Right lobe of liver (tissue), 6 donors: ENCODE data around the gene TTC7B. TPM values are rescaled to one million over a fixed set of nuclear protein-coding genes. Genes with fewer than 3 reads are reported as not detected.

ENCODE experiments used
- ATAC-seq, 4 donors: fragments of 200-7000 bp; cut with Tn5 transposase; one replicate each; pipeline ENCODE4 v1.9.1; 2020; ENCODE audit warnings: mild to moderate bottlenecking in 4 of 4, moderate library complexity in 4 of 4
- DNase-seq, 3 donors: peaks; one replicate each; pipeline ENCODE4 v3.0.0-alpha.2; 2020
- H3K27ac ChIP-seq, 3 donors: fragments of 200-600 bp; one replicate each; pipeline ENCODE4 v1.8.0; 2022
- H3K27me3 ChIP-seq, 2 donors: fragments of 200-600 bp; one replicate each; pipeline ENCODE4 v1.8.0; 2022
- H3K36me3 ChIP-seq, 4 donors: fragments of 200-600 bp; sonication (generic) in 1 of 4; one replicate each; pipeline versions ENCODE4 v1.5.1 to v1.8.0; 2017 to 2022; ENCODE audit warnings: control low read depth in 1 of 4
- H3K4me1 ChIP-seq, 4 donors: fragments of 200-600 bp; sonication (generic) in 1 of 4; one replicate each; pipeline versions ENCODE4 v1.5.1 to v1.8.0; 2017 to 2022; ENCODE audit warnings: control low read depth in 1 of 4
- H3K4me3 ChIP-seq, 3 donors: fragments of 200-600 bp; one replicate each; pipeline ENCODE4 v1.8.0; 2022
- H3K9me3 ChIP-seq, 4 donors: fragments of 200-600 bp; sonication (generic) in 1 of 4; one replicate each; pipeline versions ENCODE4 v1.5.1 to v1.8.0; 2017 to 2022; ENCODE audit warnings: control low read depth in 1 of 4
- CTCF ChIP-seq, 4 donors: fragments of 200-600 bp in 3 of 4; fragments of 450-650 bp in 1 of 4; IDR thresholded peaks; one replicate each; pipeline versions ENCODE4 v1.5.1 to v1.8.0; 2016 to 2022; ENCODE audit warnings: antibody characterized with exemption in 4 of 4, mild to moderate bottlenecking in 2 of 4
- POLR2A ChIP-seq: fragments of 450-650 bp; IDR thresholded peaks from one replicate; pipeline ENCODE4 v1.6.1; 2017; ENCODE audit warnings: antibody characterized with exemption, mild to moderate bottlenecking
- WGBS: methylation state at CpG from one replicate; pipeline ENCODE4 v1.1.6; 2018; ENCODE audit warnings: low coverage, low lambda C conversion rate; ENCODE audit not compliant: insufficient coverage; ENCODE audit errors: missing lambda C conversion rate; 5-methylcytosine and 5-hydroxymethylcytosine counted together
- intact Hi-C, 2 donors: fragments of 100-400 bp; cut with DNase I; formaldehyde crosslinking; loops; one replicate each; pipeline versions ENCODE4 v1.11.2 to v1.14.1; 2022
- total RNA-seq, 6 experiments: library from RNA; depleted of rRNA in 2 of 6; stranded (reverse); fragments of >200 nt in 2 of 6; fragmentation: NEBNext Ultra II Directional in 3 of 6; extraction: Animal tissue kit (Norgen Biotek cat#: 25700) in 3 of 6; gene quantifications; one replicate each; pipeline versions ENCODE4 v1.1.0 to v1.2.4, GENCODE V29; 2016 to 2023
- donor health status: DM: no; HTN: yes; CAD: no.
- donor health status: DM: no; HTN: no; CAD: no.
- donor health status: DM: no; HTN: no; CAD: no.
- donor health status: DM: no; HTN: yes; CAD: no.
- donor health status: DM: no; HTN: yes; CAD: no.

Gene TTC7B
- total RNA-seq, 6 experiments from 2014 or later, result 18.4 to 56.1 (median 37.5) TPM

DNA sequence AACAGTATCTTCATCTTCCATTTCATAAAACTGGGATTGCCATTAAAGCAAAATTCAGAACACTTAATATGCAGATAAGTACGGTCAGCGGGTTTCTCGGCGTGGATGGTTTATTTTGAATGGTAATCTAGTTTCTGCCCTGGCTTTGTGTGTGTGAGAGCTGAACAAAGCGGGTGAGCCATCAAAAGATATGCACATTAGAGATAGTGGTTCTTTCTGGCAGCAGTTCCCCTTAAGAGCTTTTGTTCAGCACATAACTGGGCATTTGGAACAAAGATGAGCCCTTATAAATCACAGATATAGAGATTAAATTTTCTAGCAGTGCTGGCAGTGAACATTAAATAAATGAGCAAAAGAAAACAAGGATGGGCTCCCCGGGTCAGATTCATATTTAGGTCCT is 211.9 kb downstream of the TTC7B start:
- ATAC-seq (no peak), DNase-seq (no peak)
- Histone ChIP-seq H3K27ac (no peak overlapping the region), H3K36me3 (no peaks in the 10 kb centered on the region), H3K4me3 (no peak overlapping the region), H3K4me1 (no peaks in the 10 kb centered on the region), H3K9me3 (no peaks in the 10 kb centered on the region), H3K27me3 (no peaks in the 10 kb centered on the region)
- intact Hi-C loops, result no loop called here
- 90% methylated on average over 6 of the region's 6 CpGs for WGBS
- no peak for TF ChIP-seq POLR2A
- no peak for TF ChIP-seq CTCF (IDR thresholded peaks at IDR 0.05)

DNA sequence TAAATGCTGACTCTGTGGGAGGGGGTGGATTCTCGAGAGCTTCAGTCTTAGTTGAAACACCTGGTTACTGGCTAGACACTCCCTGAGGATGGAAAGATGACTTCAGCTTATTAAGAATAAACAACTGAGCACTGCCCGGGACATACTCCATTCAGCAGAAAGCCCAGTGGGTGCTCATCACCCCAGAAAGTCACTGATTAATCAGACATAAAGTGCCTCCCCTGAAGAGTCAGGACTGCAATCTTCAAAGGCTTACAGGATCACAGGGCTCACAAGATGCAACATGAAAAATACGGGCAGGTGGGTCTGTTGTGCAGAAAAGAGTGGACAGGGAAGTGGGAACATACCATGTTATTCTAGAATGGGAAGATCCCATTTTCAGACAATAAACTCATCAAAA is 212.4 kb downstream of the TTC7B start:
- WGBS, result 100% methylated on average over 3 of the region's 3 CpGs
- intact Hi-C loops, result no loop called here
- no peaks in the 10 kb centered on the region for H3K9me3 ChIP-seq
- no peak overlapping the region for H3K27ac ChIP-seq
- no peaks in the 10 kb centered on the region for H3K27me3 ChIP-seq
- no peak for TF ChIP-seq CTCF (IDR thresholded peaks at IDR 0.05)
- no peak for TF ChIP-seq POLR2A
- no peaks in the 10 kb centered on the region for H3K36me3 ChIP-seq
- ATAC-seq (no peak), DNase-seq (no peak)
- no peaks in the 10 kb centered on the region for H3K4me1 ChIP-seq
- no peak overlapping the region for H3K4me3 ChIP-seq

GRCh38 chr14:90603336-90603735 is 212.9 kb downstream of the TTC7B start:
- TF ChIP-seq POLR2A (no peak), CTCF (IDR thresholded peaks at IDR 0.05) (no peak)
- H3K4me1 ChIP-seq, result no peaks in the 10 kb centered on the region
- H3K27me3 ChIP-seq, result no peaks in the 10 kb centered on the region
- no peak overlapping the region for H3K27ac ChIP-seq
- H3K9me3 ChIP-seq, result no peaks in the 10 kb centered on the region
- intact Hi-C loops, result no loop called here
- no peak overlapping the region for H3K4me3 ChIP-seq
- DNase-seq, result no peak
- WGBS, result 69% methylated on average over 1 of the region's 1 CpG
- no peaks in the 10 kb centered on the region for H3K36me3 ChIP-seq
- no peak for ATAC-seq

GRCh38 chr14:90602088-90602687 is 214.0 kb downstream of the TTC7B start:
- intact Hi-C loops, result no loop called here
- no peak for ATAC-seq
- TF ChIP-seq CTCF (IDR thresholded peaks at IDR 0.05) (no peak), POLR2A (no peak)
- H3K27me3 ChIP-seq, result no peaks in the 10 kb centered on the region
- H3K4me1 ChIP-seq, result no peaks in the 10 kb centered on the region
- H3K4me3 ChIP-seq, result no peak overlapping the region
- no peaks in the 10 kb centered on the region for H3K9me3 ChIP-seq
- no peaks in the 10 kb centered on the region for H3K36me3 ChIP-seq
- H3K27ac ChIP-seq, result no peak overlapping the region
- 81% methylated on average over 9 of the region's 9 CpGs for WGBS
- DNase-seq, result no peak

GRCh38 chr14:90601563-90601962 is 214.7 kb downstream of the TTC7B start:
- intact Hi-C loops, result no loop called here
- TF ChIP-seq POLR2A (no peak), CTCF (IDR thresholded peaks at IDR 0.05) (no peak)
- DNase-seq, result no peak
- Histone ChIP-seq H3K4me1 (no peaks in the 10 kb centered on the region), H3K9me3 (no peaks in the 10 kb centered on the region), H3K36me3 (no peaks in the 10 kb centered on the region), H3K4me3 (no peak overlapping the region), H3K27me3 (no peaks in the 10 kb centered on the region), H3K27ac (no peak overlapping the region)
- WGBS, result 90% methylated on average over 6 of the region's 9 CpGs
- ATAC-seq, result no peak
